GM18873 (cell line): ENCODE measurements around the gene IL23A.

Experiments
- ATAC-seq: cut with Tn5 transposase; IDR thresholded peaks from one replicate; pipeline ENCODE4 v1.9.1; 2021; ENCODE audit warnings: mild to moderate bottlenecking, moderate library complexity, moderate number of reproducible peaks; ENCODE audit not compliant: unreplicated experiment, low FRiP score

Gene IL23A

DNA sequence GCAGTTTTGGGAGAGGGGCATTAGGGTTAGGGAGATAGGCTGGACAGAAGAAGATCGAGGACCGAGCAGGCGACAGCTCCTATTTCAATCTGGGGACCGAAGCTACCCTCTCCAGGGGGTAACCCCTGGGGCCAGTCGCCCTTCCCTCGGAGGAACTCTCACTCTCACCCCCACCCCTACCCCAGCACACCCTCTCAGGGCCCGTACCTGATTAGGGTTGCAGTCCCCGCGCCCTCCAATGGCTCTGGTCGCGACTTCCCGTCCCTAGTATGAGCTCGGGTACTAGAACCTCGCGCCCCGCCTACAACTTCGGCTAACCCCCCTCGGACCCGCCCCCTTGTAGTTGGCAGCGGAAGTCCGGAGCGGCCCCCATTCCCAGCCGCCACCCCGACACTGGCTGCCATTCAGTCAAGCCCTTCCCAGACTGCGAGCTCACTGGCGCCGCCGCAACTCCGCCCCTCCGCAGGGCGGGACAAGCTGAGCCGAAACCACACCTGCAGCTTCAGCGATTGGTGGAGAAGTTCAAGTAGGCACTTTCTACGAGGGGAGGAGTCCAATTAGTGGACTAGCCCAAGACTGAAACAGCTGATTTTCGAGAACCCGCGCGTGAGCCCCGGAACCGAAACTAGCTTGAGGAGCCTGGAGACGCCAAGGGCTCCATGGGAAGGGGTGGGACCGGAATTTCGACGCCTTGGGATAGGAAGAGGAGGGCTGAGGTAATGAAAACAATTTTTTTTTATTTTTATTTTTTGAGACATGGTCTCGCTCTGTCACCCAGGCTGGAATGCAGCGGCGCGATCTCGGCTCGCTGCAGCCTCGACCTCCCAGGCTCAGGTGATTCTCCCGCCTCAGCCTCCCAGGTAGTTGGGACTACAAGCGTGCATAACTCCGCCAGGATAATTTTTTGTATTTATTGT lies 21.4 kb downstream of the IL23A start, which contains the start of gene STAT2:
STAT2 (minus strand) TSS at position 257 of the 917 bp plus-strand sequence. CDS start 3,536 bp downstream, outside the sequence.
- ATAC-seq: peak; percentile 95

- no peak for ATAC-seq
These were observed 22.9 kb downstream of the IL23A start for GRCh38 chr12:56361487-56362129.

- no peak for ATAC-seq
These were observed 23.7 kb downstream of the IL23A start, which contains the start of gene APOF for GRCh38 chr12:56362130-56363059. Gene APOF (minus strand): TSS chr12:56362857. CDS start chr12:56362745, 112 bp downstream.

DNA sequence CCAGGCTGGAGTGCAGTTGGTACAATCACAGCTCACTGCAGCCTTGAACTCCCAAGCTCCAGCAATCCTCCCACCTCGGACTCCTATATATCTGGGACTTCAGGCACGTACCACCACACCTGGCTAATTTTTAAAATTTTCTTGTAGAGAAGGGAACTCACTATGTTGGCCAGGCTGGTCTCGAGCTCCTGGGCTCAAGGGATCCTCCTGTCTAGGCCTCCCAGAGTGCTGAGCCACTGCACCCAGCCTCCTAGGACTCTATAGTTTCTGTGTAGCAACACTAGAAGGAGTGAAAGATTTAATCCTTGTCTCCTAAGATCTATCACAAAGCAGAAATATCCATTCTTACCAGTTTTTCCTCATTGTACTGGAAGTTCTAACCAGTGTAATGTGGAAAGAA lies 28.3 kb downstream of the IL23A start:
- ATAC-seq: no peak

DNA sequence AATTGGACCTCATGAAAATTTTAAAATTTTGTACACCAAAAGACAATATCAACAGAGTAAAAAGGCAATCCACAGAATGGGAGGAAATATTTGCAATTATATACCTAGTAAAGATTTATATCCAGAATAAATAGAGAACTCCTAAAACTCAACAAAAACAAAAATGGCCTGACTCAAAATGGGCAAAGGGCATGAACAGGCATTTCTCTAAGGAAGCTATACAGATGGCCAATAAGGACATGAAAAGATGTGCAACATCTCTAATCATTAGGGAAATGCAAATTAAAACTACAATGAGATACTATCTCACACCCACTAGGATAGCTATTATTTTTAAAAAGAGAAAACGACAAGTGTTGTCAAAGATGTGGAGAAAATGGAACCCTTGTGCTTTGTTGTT lies 34.8 kb downstream of the IL23A start:
- ATAC-seq: no peak

DNA sequence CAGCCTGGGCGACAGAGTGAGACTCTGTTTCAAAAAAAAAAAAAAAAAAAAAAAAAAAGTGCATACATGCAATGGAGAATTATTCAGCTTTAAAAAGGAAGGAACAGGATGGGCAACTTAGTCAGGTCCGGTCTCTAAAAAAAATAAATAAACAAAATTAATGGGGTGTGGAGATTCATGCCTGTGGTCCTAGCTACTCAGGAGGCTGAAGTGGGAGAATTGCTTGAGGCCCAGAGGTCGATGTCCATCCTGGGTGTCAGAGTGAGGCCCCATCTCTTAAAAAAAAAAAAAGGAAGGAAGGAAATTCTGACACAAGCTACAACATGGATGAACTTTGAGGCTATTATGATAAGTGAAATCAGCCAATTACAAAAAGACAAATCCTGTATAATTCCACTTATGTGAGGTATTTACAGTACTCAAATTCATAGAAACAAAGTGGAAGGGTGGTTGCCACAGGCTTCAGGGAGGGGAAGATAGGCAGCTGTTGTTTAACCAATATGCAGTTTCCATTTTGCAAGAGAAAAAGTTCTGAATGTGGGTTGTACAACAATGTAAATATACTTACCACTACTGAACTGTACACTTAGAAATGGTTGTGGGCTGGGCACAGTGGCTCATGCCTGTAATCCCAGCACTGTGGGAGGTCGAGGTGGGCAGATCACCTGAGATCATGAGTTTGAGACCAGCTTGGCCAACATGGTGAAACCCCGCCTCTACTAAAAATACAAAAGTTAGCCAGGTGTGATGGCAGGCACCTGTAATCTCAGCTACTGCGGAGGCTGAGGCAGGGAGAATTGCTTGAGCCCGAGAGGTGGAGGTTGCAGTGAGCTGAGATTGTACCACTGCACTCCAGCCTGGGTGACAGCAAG lies 36.3 kb downstream of the IL23A start:
- ATAC-seq: no peak

- peak; percentile 62 for ATAC-seq
These were observed 37.1 kb downstream of the IL23A start for GRCh38 chr12:56375598-56376434.

GRCh38 chr12:56377310-56377988 lies 38.8 kb downstream of the IL23A start:
- no peak for ATAC-seq

GRCh38 chr12:56377989-56378316 lies 39.3 kb downstream of the IL23A start:
- no peak for ATAC-seq

- ATAC-seq: no peak
These were observed 43.9 kb downstream of the IL23A start for GRCh38 chr12:56382611-56383010.

DNA sequence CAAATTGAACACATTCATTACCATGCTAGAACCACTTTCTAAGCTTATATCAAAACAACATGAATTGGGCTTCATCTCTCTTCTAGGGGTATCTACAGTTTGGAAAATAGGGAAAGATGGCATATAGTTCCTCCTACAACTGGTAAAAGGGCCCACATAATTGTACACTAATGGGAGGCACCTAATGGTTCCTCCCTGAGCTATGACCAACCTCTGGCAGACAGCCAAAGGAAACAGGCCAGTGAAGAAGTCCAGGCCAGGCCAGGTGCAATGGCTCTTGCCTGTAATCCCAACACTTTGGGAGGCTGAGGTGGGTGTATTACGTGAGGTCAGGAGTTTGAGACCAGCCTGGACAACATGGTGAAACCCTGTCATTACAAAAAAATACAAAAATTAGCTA lies 47.2 kb downstream of the IL23A start:
- ATAC-seq: no peak

- no peak for ATAC-seq
These were observed 48.6 kb downstream of the IL23A start for GRCh38 chr12:56387152-56387736.

DNA sequence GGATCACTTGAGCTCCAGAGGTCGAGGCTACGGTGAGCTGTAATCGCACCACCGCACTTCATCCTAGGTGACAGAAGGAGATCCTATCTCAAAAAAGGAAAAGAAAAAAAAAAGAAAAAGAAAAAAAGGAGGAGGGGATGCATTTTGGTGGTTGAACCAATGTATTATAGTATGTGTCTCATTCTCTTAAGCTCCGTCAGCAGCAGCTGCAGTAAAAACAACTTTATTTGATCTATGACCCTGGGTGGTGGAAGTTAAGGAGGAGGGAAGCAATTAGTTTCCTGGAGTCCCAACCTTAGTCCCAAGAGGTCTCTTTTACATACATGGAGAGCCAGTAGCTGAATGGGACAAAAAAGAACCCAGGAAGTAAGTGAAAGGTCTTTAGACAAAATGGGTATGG lies 50.7 kb downstream of the IL23A start:
- ATAC-seq: no peak
